K562 (cell line): Measurements from ENCODE around the gene CERCAM. TPM values are rescaled to one million over a fixed set of nuclear protein-coding genes. Genes with fewer than 3 reads are reported as not detected.

Experiments used
- ATAC-seq: fragments of 200-7000 bp; cut with Tn5 transposase; 3 replicates; pipeline ENCODE4 v1.9.1; 2020; ENCODE audit warnings: moderate library complexity
- BruUV-seq: library from RNA; stranded (reverse); fragments of 400-500 nt; replicated peaks from 2 replicates; lab custom pipeline; 2021; lab: Mats Ljungman, UMichigan
- CTCF ChIA-PET: fragments of 300-600 bp; formaldehyde crosslinking; extraction: SDS; loops from one replicate; lab custom pipeline; 2021; ENCODE audit warnings: low intra/inter-chr PET ratio; lab: Yijun Ruan, JAX
- POLR2A ChIA-PET: fragments of 300-600, 350-650 bp; sonication (Branson Sonifier 250); formaldehyde crosslinking; extraction: SDS; loops from one replicate; lab custom pipeline; 2021; ENCODE audit warnings: antibody characterized with exemption, inconsistent platforms; lab: Yijun Ruan, JAX
- DNase-seq, 4 experiments: peaks; one replicate each; pipeline versions ENCODE4 v3.0.0 to v3.0.0-alpha.2; 2011 to 2018; ENCODE audit warnings: low spot score in 3 of 4, mixed read lengths in 3 of 4; ENCODE audit errors: extremely low read depth in 1 of 4
- FAIRE-seq: peaks from 2 replicates; lab custom pipeline; 2011; peaks lifted over from hg19 to GRCh38; lab: Jason Lieb, UNC
- H2AFZ ChIP-seq: 2 replicates; pipeline ENCODE4 v1.6.0; 2011; ENCODE audit warnings: low read depth, low read length, control low read depth, inconsistent platforms
- H3K27ac ChIP-seq: fragments of 200-600 bp; 3 replicates; pipeline ENCODE4 v1.8.0; 2011; ENCODE audit warnings: low read depth, mild to moderate bottlenecking, control low read depth, inconsistent platforms, low read length, moderate library complexity, mixed read lengths; ENCODE audit errors: extremely low read depth
- H3K27me3 ChIP-seq, 2 experiments: fragments of 300-600 bp in 1 of 2; 2 replicates in 1 of 2; 3 replicates in 1 of 2; pipeline versions ENCODE4 v1.6.0 to v1.8.0; 2011; ENCODE audit warnings: inconsistent platforms in 2 of 2, low read length in 2 of 2, mild to moderate bottlenecking in 1 of 2, mixed read lengths in 1 of 2, moderate library complexity in 1 of 2; ENCODE audit not compliant: control insufficient read depth in 2 of 2, insufficient read depth in 2 of 2
- H3K36me3 ChIP-seq: fragments of 300-600 bp; 3 replicates; pipeline ENCODE4 v1.8.0; 2011; ENCODE audit warnings: mild to moderate bottlenecking, low read length, inconsistent platforms; ENCODE audit not compliant: control insufficient read depth, insufficient read depth
- H3K4me1 ChIP-seq, 2 experiments: fragments of 200-600 bp in 1 of 2; replicated peaks in 1 of 2; 2 replicates in 1 of 2; 3 replicates in 1 of 2; pipeline versions ENCODE4 v1.5.1 to v1.8.0; 2011; ENCODE audit warnings: inconsistent platforms in 2 of 2, low read length in 2 of 2, mild to moderate bottlenecking in 1 of 2, mixed read lengths in 1 of 2, moderate library complexity in 1 of 2; ENCODE audit not compliant: control insufficient read depth in 2 of 2, insufficient read depth in 2 of 2
- H3K4me2 ChIP-seq: 2 replicates; pipeline ENCODE4 v1.6.1; 2011; ENCODE audit warnings: low read length, control low read depth, inconsistent platforms, mixed read lengths; ENCODE audit not compliant: insufficient read depth
- H3K4me3 ChIP-seq: fragments of 200-600 bp; sonication (generic), shearing (Covaris generic); 2 replicates; pipeline ENCODE4 v1.5.1; 2016; ENCODE audit warnings: control low read depth, inconsistent platforms
- H3K79me2 ChIP-seq: fragments of 200-600 bp; 3 replicates; pipeline ENCODE4 v1.8.0; 2011; ENCODE audit warnings: low read length, inconsistent platforms; ENCODE audit not compliant: control insufficient read depth, insufficient read depth
- H3K9ac ChIP-seq, 2 experiments: 2 replicates each; pipeline versions ENCODE4 v1.6.0 to v1.6.1; 2011; ENCODE audit warnings: low read depth in 2 of 2, low read length in 2 of 2, control low read depth in 1 of 2, inconsistent platforms in 1 of 2, mild to moderate bottlenecking in 1 of 2, mixed read lengths in 1 of 2; ENCODE audit not compliant: insufficient read depth in 1 of 2
- H3K9me1 ChIP-seq: one replicate; pipeline ENCODE4 v1.6.0; 2011; ENCODE audit warnings: inconsistent platforms, mild to moderate bottlenecking, low read length, moderate library complexity; ENCODE audit not compliant: control insufficient read depth, insufficient read depth
- H3K9me3 ChIP-seq: replicated peaks from 2 replicates; pipeline ENCODE4 v1.5.1; 2011; ENCODE audit warnings: low read depth, low read length, inconsistent platforms; ENCODE audit not compliant: control insufficient read depth, insufficient read depth
- H4K20me1 ChIP-seq: replicated peaks from 2 replicates; pipeline ENCODE4 v1.6.1; 2011; ENCODE audit warnings: low read length, inconsistent platforms, mixed read lengths; ENCODE audit not compliant: control insufficient read depth, insufficient read depth
- BHLHE40 ChIP-seq: IDR thresholded peaks from 2 replicates; pipeline ENCODE4 v1.6.1; 2011; ENCODE audit warnings: low read length, improper control_type of control experiment
- KAT7 ChIP-seq: sonication (generic); formaldehyde crosslinking; IDR thresholded peaks from 2 replicates; pipeline ENCODE4 v1.8.0; 2022; ENCODE audit warnings: missing genetic modification reagents, mild to moderate bottlenecking, borderline replicate concordance
- NBN ChIP-seq: fragments of 450-650 bp; IDR thresholded peaks from 2 replicates; pipeline ENCODE4 v1.6.1; 2016; ENCODE audit warnings: low read depth, mild to moderate bottlenecking
- NR2F6 ChIP-seq: fragments of 450-650 bp; formaldehyde crosslinking; IDR thresholded peaks from 2 replicates; pipeline ENCODE4 v1.4.0; 2020; ENCODE audit warnings: mild to moderate bottlenecking
- RBM25 ChIP-seq: fragments of 200-400 bp; formaldehyde crosslinking; IDR thresholded peaks from 2 replicates; pipeline ENCODE4 v1.6.1; 2018; ENCODE audit warnings: low read length, low read depth, moderate library complexity; ENCODE audit not compliant: severe bottlenecking
- SP2 ChIP-seq: IDR thresholded peaks from 2 replicates; pipeline ENCODE4 v1.6.1; 2011; ENCODE audit warnings: mild to moderate bottlenecking, low read depth, low read length, moderate library complexity; ENCODE audit not compliant: poor library complexity, severe bottlenecking; ENCODE audit errors: extremely low read depth
- SRSF9 ChIP-seq: fragments of 200-400 bp; formaldehyde crosslinking; IDR thresholded peaks from 2 replicates; pipeline ENCODE4 v1.6.1; 2017; ENCODE audit warnings: low read depth, low read length, borderline replicate concordance
- U2AF1 ChIP-seq: fragments of 200-400 bp; formaldehyde crosslinking; optimal IDR thresholded peaks from 2 replicates; pipeline ENCODE3; 2017; ENCODE audit warnings: mild to moderate bottlenecking, low read depth, low read length, moderate library complexity
- YBX1 ChIP-seq: fragments of 450-650 bp; IDR thresholded peaks from 2 replicates; pipeline ENCODE4 v1.7.1; 2016; ENCODE audit warnings: mild to moderate bottlenecking
- ZNF146 ChIP-seq: IDR thresholded peaks from one replicate; pipeline ENCODE4 v1.6.1; 2018; ENCODE audit warnings: missing compliant biosample characterization; ENCODE audit not compliant: unreplicated experiment
- WGBS: fragments of 100-300 bp; shearing (Covaris generic); methylation state at CpG from one replicate; pipeline ENCODE4 v1.1.6; 2016; ENCODE audit warnings: low coverage, mixed read lengths; ENCODE audit not compliant: insufficient coverage; ENCODE audit errors: missing lambda C conversion rate; 5-methylcytosine and 5-hydroxymethylcytosine counted together
- in situ Hi-C: fragments of 300-500 bp; cut with MboI; formaldehyde crosslinking; loops from 4 replicates; pipeline ENCODE4 v1.15.0; 2018; ENCODE audit warnings: inconsistent platforms, mixed read lengths
- intact Hi-C: fragments of 100-400 bp; cut with micrococcal nuclease; formaldehyde crosslinking; loops from 2 replicates; pipeline ENCODE4 v1.14.2; 2022
- polyA plus RNA-seq, 8 experiments: library from polyadenylated mRNA; depleted of rRNA in 4 of 8; stranded (reverse) in 5 of 8; unstranded in 3 of 8; fragments of >200 nt; fragmentation: Nextera tagmentation in 2 of 8; fragmentation: Illumina TruSeq in 1 of 8; extraction: Ambion mirVana in 2 of 8; extraction: Trizol in 1 of 8; gene quantifications; 2 replicates each; pipeline versions ENCODE4 v1.2.1 to v1.2.3, GENCODE V29; 2011 to 2014; ENCODE audit warnings: inconsistent platforms in 1 of 8, missing spikeins in 1 of 8
- total RNA-seq, 7 experiments: library from RNA; depleted of rRNA in 6 of 7; stranded (reverse); fragments of >200 nt in 6 of 7; fragmentation: Illumina TruSeq in 2 of 7; extraction: Trizol in 2 of 7; gene quantifications; 2 replicates each; pipeline versions ENCODE4 v1.2.1 to v1.2.3, GENCODE V29; 2011 to 2021; ENCODE audit warnings: low replicate concordance in 1 of 7
- TF ChIP-seq, protein P1 (sequence below): fragments of 450-650 bp; IDR thresholded peaks from 2 replicates; pipeline ENCODE4 v1.6.1; 2017; ENCODE audit warnings: antibody characterized with exemption, mild to moderate bottlenecking
- TF ChIP-seq, protein P2 (sequence below): fragments of 250-450 bp; sonication (Bioruptor Pico); IDR thresholded peaks from 2 replicates; pipeline ENCODE4 v1.8.0; 2021; ENCODE audit warnings: borderline replicate concordance, mild to moderate bottlenecking, moderate library complexity; ENCODE audit not compliant: poor library complexity, severe bottlenecking

CERCAM gene
- total and polyA plus RNA-seq, 9 of the 15 experiments (the other 6 are each of a cell fraction or from before 2014, with no cell fraction given), result 0.75 to 24.0 (median 18.0) TPM

DNA sequence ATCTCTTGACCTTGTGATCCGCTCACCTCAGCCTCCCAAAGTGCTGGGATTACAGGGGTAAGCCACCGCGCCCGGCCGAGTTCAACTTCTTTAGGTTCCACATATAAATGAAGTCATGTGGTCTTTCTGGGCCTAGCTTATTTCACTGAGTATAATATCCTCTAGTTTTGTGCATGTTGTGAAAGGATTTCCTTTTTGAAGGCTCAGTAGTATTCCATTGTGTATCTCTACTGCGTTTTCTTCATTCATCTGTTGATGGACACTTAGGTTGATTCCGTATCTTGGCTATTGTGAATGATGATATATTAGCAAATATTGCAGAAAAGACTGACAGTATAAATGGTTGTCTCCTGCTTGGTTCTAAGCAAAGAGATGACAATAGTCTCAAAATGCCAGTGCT, 55.2 kb downstream of the CERCAM start:
- no TSS peak for BruUV-seq
- FAIRE-seq, result no peak
- Histone ChIP-seq H3K4me1 (no peaks in the 10 kb centered on the region), H3K4me2 (no peak overlapping the region), H3K4me3 (no peak overlapping the region), H3K79me2 (no peaks in the 10 kb centered on the region), H3K27me3 (no peaks in the 10 kb centered on the region), H2AFZ (no peak overlapping the region)
- in situ Hi-C loops, result no loop called here
- POLR2A ChIA-PET, result no interaction called here
- CTCF ChIA-PET, result no interaction called here
- peak; percentile 87 for TF ChIP-seq ZNF146 (CRISPR knock-in tag)
- peak; percentile 49 for TF ChIP-seq RBM25
- no peak for TF ChIP-seq NBN
- TF ChIP-seq, all 486 proteins: peak for 2
- 95% methylated on average over 7 of the region's 7 CpGs for WGBS
- no peaks in the 10 kb centered on the region for H3K9me3 ChIP-seq
- no peak for DNase-seq
- H3K27ac ChIP-seq, result no peak overlapping the region
- peaks cover 68% of the 10 kb centered on the region for H3K36me3 ChIP-seq
- intact Hi-C loops, result no loop called here
- H3K9me1 ChIP-seq, result no peaks in the 10 kb centered on the region
- no peak overlapping the region for H3K9ac ChIP-seq
- no peaks in the 10 kb centered on the region for H4K20me1 ChIP-seq
- ATAC-seq, result no peak

DNA sequence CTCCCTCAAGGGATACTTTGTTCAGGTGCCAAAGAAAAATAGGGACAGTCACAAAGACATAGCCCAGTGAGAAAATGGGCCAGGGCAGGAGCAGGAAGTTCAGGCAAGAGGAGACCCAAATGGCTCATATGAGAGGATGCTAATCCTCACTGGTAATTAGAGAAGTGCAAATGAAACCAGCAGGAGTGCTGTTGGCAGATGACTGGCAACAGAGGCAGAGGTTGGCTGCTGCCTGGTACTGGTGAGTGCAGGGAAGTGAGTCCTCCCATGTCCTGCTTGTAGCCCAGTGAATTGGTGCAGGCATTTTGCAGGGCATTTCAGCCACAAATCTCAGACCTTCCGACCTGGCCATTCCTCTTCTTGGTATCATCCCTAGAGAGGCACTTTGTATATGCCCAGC, 58.6 kb downstream of the CERCAM start:
- Histone ChIP-seq H3K9me3 (no peaks in the 10 kb centered on the region), H3K27me3 (no peaks in the 10 kb centered on the region), H3K4me2 (no peak overlapping the region), H3K4me1 (no peaks in the 10 kb centered on the region), H3K79me2 (no peaks in the 10 kb centered on the region), H3K9ac (no peak overlapping the region), H2AFZ (no peak overlapping the region), H4K20me1 (no peaks in the 10 kb centered on the region), H3K4me3 (no peak overlapping the region), H3K27ac (no peak overlapping the region), H3K9me1 (no peaks in the 10 kb centered on the region), H3K36me3 (peaks cover 79% of the 10 kb centered on the region)
- FAIRE-seq (no peak), ATAC-seq (no peak), DNase-seq (no peak)
- BruUV-seq, result no TSS peak
- ChIA-PET POLR2A (no interaction called here), CTCF (no interaction called here)
- intact Hi-C loops (no loop called here), in situ Hi-C loops (no loop called here)
- 88% methylated on average over 1 of the region's 1 CpG for WGBS
- TF ChIP-seq YBX1, result no peak
- TF ChIP-seq KAT7 (CRISPR knock-in tag), result no peak
- TF ChIP-seq U2AF1, result no peak
- TF ChIP-seq, protein P1, sequence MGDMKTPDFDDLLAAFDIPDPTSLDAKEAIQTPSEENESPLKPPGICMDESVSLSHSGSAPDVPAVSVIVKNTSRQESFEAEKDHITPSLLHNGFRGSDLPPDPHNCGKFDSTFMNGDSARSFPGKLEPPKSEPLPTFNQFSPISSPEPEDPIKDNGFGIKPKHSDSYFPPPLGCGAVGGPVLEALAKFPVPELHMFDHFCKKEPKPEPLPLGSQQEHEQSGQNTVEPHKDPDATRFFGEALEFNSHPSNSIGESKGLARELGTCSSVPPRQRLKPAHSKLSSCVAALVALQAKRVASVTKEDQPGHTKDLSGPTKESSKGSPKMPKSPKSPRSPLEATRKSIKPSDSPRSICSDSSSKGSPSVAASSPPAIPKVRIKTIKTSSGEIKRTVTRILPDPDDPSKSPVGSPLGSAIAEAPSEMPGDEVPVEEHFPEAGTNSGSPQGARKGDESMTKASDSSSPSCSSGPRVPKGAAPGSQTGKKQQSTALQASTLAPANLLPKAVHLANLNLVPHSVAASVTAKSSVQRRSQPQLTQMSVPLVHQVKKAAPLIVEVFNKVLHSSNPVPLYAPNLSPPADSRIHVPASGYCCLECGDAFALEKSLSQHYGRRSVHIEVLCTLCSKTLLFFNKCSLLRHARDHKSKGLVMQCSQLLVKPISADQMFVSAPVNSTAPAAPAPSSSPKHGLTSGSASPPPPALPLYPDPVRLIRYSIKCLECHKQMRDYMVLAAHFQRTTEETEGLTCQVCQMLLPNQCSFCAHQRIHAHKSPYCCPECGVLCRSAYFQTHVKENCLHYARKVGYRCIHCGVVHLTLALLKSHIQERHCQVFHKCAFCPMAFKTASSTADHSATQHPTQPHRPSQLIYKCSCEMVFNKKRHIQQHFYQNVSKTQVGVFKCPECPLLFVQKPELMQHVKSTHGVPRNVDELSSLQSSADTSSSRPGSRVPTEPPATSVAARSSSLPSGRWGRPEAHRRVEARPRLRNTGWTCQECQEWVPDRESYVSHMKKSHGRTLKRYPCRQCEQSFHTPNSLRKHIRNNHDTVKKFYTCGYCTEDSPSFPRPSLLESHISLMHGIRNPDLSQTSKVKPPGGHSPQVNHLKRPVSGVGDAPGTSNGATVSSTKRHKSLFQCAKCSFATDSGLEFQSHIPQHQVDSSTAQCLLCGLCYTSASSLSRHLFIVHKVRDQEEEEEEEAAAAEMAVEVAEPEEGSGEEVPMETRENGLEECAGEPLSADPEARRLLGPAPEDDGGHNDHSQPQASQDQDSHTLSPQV, result no peak
- TF ChIP-seq SP2, result no peak
- no peak for TF ChIP-seq NR2F6
- TF ChIP-seq, protein P2, sequence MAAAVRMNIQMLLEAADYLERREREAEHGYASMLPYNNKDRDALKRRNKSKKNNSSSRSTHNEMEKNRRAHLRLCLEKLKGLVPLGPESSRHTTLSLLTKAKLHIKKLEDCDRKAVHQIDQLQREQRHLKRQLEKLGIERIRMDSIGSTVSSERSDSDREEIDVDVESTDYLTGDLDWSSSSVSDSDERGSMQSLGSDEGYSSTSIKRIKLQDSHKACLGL (CRISPR knock-in tag), result no peak
- TF ChIP-seq SRSF9, result no peak
- TF ChIP-seq BHLHE40, result no peak
